Measurements from ENCODE around the gene TNFSF13.

TNFSF13 gene

DNA sequence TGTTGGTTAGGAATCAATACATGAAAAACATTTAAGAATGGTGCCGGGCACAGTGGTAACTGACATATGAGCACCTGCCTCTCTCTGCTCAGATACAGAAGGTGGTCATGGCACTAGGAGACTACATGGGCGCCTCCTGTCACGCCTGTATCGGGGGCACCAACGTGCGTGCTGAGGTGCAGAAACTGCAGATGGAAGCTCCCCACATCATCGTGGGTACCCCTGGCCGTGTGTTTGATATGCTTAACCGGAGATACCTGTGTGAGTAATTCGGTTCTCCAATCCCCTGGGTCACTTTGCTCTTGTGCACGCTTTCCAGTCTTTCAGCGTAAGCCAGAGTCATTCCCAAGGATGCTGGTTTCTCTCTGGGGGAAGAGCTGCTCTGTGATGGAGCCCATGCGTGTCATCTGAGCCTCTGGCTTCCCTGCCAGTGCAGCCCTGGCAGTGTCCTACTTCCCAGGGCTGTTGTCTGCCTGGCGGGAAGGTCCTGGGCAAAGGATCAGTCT, 17.9 kb downstream of the TNFSF13 start:
- DNase-seq = no peak

DNA sequence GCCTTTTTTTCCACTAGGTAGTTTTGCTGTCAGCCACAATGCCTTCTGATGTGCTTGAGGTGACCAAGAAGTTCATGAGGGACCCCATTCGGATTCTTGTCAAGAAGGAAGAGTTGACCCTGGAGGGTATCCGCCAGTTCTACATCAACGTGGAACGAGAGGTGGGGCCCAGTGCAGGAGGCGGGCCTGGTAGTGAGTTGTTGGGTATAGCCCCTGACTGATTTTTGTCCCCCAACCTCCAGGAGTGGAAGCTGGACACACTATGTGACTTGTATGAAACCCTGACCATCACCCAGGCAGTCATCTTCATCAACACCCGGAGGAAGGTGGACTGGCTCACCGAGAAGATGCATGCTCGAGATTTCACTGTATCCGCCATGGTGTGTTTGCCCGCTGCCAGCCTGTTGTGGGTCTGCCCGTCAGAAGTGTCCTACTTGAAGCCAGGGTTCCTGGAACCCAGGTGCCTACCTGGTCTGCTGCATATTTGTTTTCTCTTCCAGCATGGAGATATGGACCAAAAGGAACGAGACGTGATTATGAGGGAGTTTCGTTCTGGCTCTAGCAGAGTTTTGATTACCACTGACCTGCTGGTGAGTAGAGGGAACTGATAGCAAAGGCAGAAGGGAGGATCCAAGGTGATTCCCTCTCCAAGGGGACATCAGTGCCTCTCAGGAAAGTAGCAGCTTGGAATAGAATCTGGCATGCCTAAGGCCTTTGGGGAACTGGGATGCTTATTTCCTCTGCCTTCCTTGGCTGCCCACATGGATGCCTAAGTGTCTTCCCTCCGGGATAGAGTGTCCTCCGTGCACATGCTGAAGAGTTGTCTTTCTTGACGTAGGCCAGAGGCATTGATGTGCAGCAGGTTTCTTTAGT, 19.0 kb downstream of the TNFSF13 start:
- DNase-seq = no peak

DNA sequence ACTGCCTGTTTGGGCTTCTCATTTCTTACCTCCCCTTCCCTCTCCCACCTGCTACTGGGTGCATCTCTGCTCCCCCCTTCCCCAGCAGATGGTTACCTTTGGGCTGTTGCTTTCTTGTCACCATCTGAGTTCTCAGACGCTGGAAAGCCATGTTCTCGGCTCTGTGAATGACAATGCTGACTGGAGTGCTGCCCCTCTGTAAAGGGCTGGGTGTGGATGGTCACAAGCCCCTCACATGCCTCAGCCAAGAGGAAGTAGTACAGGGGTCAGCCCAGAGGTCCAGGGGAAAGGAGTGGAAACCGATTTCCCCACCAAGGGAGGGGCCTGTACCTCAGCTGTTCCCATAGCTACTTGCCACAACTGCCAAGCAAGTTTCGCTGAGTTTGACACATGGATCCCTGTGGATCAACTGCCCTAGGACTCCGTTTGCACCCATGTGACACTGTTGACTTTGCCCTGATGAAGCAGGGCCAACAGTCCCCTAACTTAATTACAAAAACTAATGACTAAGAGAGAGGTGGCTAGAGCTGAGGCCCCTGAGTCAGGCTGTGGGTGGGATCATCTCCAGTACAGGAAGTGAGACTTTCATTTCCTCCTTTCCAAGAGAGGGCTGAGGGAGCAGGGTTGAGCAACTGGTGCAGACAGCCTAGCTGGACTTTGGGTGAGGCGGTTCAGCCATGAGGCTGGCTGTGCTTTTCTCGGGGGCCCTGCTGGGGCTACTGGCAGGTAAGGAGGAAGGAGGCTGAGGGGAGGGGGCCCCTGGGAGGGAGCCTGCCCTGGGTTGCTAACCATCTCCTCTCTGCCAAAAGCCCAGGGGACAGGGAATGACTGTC, 20.7 kb downstream of the TNFSF13 start, which contains the start of gene CD68:
TSS of gene CD68 (plus strand) at position 638 of the 833 bp plus-strand sequence. CDS start at position 678, 40 bp downstream.
- DNase-seq = peak; percentile 46

DNA sequence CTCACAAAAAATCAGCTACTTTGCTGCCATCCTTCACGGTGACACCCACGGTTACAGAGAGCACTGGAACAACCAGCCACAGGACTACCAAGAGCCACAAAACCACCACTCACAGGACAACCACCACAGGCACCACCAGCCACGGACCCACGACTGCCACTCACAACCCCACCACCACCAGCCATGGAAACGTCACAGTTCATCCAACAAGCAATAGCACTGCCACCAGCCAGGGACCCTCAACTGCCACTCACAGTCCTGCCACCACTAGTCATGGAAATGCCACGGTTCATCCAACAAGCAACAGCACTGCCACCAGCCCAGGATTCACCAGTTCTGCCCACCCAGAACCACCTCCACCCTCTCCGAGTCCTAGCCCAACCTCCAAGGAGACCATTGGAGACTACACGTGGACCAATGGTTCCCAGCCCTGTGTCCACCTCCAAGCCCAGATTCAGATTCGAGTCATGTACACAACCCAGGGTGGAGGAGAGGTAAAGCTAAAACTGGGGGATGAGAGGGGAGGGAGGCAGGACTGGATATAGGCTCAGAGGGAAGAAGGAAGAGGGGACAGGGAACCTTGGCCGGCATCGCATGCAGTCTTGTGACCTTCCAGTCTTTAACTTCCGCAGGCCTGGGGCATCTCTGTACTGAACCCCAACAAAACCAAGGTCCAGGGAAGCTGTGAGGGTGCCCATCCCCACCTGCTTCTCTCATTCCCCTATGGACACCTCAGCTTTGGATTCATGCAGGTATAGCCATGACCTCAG, 21.5 kb downstream of the TNFSF13 start:
- DNase-seq = no peak

DNA sequence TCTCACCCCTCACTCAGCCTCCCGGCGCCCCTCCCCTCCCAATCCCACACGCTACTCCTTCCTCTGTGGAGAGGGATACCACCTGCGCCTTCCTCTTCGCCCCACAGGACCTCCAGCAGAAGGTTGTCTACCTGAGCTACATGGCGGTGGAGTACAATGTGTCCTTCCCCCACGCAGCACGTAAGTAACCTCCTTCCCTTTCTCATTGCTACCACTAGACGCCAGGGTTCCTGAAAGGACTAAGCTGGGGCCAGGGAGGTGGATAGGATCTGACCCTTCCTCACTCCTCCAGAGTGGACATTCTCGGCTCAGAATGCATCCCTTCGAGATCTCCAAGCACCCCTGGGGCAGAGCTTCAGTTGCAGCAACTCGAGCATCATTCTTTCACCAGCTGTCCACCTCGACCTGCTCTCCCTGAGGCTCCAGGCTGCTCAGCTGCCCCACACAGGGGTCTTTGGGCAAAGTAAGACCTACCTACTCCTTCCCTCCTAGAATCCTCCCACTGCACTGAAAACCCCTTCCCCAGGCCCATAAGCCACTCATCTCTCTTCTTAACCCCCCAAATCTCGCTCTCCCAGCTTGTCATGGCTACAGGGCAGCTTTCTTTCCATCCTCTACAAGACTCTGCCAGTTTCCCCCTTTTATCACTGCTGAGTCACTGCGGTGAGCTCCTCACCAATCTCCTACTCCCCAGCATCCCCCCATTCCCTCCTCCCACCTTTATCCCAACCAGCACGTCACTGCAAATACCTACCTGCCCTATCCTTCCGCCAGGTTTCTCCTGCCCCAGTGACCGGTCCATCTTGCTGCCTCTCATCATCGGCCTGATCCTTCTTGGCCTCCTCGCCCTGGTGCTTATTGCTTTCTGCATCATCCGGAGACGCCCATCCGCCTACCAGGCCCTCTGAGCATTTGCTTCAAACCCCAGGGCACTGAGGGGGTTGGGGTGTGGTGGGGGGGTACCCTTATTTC, 22.3 kb downstream of the TNFSF13 start:
- no peak for DNase-seq

DNA sequence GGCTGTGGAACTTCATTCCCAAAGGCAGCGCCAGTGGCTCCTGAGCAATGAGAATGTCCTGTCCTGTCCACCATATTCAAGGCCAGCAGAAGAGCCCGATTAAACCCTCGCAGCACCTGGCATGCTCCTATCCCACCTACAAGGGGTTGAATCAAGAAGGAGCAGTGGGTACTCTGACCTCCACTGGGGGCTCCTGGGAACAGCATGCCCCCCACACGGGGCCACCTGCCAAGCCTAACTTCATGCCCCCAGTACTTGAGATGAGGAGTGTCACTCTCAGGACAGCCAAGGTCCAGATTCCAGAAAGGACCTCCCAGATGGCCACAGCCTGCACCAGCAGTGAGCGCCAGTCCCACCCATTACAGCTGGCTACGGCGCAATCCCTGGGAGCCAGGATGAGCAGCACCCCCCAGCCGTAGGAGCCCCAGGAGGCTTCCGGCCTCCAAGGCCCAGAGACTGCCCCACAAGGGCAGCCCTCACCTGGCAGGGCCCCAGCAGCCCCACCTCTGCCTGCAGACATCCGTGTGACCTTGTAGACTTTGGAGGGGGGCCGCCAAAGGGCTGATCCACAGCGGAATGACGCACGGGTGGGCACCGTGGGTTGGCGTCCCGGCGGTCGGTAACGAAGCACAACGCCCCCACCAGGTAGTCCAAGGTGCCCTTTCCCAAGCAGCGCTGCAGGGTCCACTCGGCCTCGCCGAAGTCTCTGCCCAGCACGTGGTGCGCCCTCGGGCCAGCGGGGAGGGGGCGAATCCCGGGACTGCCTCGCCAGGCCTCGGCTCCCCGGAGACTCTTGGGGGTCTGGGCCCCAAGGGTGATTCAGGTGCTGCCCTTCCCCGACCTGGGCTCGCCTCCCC, 24.1 kb downstream of the TNFSF13 start:
- DNase-seq = no peak

DNA sequence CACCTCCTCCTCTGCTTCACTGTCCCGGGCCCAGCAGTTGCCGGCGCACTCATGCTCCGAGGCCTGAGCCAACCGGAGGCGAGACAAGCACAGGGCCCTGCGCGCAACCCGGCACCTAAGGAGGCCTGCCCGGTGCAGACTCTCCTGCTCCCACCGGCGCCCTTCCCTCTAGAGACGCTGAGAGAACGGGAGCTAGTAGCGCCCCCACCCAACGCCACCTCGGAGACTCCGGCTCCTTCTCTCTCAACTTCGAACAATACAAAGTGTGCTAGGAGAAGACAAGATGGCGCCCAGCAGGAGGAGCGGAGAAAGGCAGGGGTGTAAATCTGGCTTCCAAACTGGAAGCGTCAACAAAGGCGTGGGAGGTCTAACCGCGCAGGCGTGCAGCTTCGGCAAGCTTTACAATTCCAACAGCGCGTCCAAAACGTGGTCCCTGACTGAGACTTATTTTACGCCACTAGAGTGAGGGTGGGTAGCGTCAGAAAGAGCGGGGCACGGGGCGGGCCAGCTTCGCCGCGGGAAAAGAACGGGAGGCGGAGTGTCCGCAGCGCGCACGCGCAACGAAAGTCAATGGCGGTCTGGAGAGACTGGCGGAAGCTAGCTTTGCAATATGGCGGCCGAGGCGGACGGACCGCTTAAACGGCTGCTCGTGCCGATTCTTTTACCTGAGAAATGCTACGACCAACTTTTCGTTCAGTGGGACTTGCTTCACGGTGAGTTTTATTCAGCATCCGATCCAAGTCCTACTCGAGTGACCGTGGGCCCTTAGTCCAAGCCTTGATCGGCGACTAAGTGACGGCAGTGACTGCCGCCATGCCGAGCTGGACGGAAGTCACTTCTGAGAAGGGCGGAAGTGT, 24.9 kb downstream of the TNFSF13 start, which contains the start of gene MPDU1:
TSS of gene MPDU1 (plus strand) at position 600 of the 857 bp plus-strand sequence. CDS start at position 611, 11 bp downstream.
- DNase-seq = peak; percentile 94

DNA sequence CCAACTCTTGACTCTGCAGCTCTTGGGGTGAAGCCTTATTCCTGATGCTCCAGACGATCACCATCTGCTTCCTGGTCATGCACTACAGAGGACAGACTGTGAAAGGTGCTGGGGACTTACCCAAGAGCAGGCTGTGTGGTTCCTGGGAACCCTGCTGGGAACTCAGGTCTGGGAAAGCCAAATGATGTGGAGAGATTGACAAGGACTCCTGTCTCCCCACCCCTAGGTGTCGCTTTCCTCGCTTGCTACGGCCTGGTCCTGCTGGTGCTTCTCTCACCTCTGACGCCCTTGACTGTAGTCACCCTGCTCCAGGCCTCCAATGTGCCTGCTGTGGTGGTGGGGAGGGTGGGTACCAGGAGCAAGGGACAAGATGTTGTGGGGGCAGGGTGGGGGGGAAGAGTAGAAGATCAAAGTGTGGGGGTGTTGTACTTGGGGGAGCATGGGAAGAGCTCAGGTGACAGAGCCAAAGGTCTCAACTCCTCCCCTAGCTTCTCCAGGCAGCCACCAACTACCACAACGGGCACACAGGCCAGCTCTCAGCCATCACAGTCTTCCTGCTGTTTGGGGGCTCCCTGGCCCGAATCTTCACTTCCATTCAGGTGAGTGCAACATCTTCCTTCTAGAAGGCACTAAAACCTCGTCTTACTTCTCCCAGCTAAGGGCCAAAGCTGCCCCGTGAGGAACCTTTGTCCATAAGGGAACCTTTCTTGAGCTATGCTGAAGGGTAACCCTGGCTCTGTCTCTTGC, 28.3 kb downstream of the TNFSF13 start:
- DNase-seq = no peak

DNA sequence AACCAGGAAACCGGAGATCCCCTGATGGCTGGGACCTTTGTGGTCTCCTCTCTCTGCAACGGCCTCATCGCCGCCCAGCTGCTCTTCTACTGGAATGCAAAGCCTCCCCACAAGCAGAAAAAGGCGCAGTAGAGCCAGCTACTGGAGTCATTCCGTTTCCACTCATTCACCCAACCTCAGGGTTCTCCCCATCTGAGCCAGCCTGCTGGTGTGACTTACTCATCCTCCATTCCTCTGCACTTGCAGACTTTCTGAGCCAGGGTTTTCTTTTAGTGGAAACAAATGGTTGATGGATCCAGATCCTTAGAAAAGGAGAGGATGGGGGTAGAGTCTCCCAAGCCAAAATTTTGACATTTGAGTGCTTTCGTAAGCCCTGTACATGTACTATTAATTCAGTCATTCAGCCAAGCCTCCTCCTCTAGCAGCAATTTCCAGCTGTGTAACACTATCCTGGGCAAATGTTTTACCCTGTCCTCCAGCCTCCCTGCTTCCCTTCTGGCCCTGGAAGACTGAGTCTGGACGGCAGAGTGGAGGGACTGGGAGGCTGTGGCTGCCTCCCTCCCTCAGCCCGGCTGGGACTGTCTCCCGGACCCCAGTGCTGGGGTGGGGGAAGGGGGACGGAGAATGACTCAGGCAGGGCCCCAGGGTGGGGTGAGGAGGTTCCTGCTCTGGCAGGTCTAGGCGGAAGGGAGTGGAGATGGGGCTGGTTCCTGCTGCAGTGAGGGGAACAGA, 29.0 kb downstream of the TNFSF13 start:
- DNase-seq = no peak

DNA sequence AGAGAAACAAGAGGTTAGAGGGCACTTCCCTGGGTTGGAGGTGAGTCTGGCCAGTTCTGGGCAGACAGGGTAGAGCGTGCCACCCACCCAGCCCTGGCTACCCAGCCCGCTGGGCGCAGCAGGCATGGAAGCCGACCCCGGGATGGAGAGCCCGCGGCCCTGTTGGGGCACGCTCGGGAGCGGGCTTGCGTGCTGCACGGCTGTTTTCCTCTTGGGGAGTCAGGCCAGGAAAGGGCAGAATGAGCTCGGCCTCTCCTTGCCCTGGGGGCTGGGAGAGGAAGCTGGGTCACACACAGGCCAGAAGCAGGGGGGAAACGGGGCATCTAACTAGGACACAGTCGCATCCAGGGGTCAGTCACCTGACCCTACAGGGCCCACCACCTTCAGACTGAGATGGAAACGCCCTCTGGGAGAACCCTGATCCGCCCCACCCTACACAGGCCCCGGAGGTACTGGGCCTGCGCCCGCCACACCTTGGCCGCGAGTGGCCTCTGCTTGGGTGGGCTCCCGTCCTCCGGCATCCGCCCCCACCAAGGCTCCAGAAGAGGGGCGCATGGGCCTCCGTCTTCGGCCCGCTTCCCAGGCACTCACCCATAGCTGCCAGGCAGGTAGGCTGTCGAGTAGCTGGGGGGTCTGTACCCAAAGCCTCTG, 30.1 kb downstream of the TNFSF13 start:
- DNase-seq = no peak

DNA sequence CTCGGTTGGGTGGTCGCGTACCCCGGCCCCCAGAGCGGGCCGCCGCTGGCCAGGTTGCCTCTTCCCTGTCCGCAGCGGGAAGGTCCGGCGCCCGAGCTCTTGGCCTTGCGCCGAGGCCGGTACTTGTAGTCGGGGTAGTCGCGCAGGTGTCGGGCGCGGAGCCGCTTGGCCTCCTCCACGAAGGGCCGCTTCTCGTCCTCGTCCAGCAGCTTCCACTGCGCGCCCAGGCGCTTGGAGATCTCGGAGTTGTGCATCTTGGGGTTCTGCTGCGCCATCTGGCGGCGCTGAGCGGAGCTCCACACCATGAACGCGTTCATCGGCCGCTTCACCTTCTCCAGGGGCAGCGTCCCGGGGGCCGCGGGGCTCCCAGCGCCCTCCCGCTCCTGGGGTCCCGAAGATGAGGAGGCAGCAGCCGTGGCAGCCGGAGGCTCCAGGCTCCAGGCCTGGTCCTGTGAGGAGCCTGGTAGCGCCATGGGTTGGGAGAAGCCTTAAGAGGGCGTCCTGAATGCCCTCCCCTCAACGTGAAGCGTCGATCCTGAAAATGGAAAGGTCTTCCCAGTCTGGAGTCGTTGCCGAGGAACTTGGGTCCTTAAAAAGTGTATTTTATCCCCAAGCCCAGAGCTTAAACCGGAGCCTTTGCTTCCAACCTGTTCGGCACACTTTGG, 30.8 kb downstream of the TNFSF13 start:
- DNase-seq = peak; percentile 61

DNA sequence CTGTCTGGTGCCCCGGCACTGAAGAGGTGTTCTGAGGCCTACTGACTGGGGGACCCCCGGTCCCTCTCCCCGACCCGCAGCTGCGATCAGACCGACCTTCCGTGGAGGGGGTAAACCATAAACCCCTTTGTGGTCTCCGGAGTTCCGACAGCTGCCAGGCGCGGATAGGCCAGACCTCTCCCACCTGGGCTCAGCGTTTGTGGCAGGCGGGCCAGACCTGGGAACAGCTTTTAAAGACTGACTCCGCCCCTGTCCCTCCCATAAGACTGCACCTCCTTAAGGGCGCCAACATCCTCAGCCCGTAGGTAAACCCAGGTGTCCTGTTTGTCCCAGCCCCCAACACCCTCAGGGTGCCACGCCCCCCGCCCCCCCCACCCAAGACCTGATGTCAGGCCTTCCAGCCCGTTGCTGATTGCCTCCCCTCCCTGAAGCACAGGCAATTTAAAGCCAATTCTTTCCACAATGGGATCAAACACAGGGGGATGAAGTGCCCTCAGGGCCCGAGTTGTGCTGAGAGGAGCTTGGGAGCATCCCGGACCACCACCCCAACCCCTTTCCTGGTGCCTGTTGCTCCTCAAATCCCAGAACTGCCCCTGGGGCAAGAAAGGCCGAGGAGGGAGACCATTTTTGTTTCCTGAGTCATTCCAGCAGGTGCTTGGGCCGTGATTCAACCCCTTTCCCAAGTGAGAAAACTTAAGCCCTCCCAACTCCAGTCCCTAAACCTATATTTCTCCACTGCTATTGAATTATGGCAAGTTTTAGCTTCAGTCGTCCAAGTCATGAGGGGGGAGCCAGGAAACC, 31.5 kb downstream of the TNFSF13 start, which contains the start of gene SOX15:
TSS of gene SOX15 (minus strand) at position 204 of the 801 bp plus-strand sequence. CDS start 418 bp downstream, outside the sequence.
- DNase-seq = no peak

DNA sequence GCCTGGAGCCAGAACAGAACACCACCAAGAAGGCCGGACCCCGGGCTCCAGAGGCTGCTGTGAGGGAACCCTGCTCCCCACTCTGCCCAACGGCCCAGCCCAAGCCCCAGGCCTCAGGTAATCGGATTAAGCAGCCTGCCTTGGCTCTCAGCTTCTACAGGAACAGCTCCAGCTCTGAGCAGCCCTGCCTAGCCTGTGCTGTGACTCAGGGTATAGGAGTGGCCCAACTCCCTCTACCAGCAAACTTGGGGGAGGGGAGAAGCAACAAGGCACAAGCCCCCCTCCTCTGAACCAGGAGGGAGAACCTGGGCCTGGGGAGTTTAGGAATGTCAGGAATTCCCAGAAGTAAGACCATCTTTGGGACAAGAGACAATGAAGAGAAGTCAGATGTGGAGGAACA, 32.2 kb downstream of the TNFSF13 start:
- DNase-seq = no peak

DNA sequence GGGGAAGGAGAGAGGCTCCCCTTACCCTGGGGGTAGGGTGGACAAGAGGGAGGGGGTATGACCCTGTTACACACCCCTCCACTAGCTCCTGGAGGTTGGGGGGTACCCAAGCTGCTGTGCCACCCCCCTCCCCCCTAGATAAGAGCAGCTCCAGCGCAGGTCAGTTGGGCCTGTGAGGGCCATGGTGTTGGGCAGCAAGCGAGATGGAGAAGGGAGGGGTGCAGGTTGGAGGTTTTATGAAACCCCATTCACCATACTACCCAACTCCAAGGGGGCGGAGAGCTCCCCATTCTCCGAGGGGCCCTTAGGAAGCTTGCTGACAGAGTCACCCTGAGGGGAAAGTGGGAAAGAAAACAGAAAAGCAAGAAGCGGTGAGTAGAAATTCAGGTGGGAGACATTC, 33.0 kb downstream of the TNFSF13 start:
- no peak for DNase-seq

DNA sequence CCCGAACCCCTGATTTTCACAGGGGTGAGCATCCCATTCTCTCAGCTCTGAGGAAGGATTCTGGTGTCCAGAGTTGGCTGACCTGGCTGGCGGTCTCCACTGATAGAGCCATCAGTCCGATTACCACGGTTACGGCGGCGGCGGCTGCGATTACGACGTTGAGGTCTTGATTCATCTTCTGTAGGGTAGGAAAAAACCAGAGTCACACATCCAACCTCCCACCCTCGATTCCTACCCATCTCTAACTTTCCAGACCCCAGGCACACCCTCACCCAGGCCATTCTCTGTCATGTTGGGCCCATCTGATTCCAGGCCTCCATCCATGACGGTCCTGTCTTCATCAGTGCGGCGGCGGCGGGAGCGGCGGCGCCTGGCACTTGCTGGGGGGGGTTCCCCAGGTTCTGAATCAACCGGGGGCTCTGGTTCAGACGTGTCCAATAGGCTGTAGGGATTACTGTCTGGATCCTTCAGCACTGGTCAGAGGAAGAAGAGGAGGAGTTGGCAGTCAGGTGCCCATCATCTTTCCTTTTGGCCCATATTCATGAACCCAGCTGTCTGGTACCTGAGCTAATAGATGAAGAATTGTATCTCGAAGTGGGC, 34.0 kb downstream of the TNFSF13 start:
- DNase-seq = no peak

Measured in activated gamma-delta T cell treated with Interleukin-2 at 50 U/mL for 16 hours (primary cell).